HL-60 (cell line): ENCODE data around the gene EXOG.

Experiments
- DNase-seq, 2 experiments: peaks; one replicate each; pipeline ENCODE4 v3.0.0-alpha.2; 2010 to 2020; ENCODE audit warnings: low read depth in 1 of 2, low spot score in 1 of 2
- H3K27ac ChIP-seq: fragments of 250-450 bp; sonication (Bioruptor Pico); replicated peaks from 2 replicates; pipeline ENCODE4 v1.5.1; 2020; ENCODE audit warnings: mild to moderate bottlenecking, moderate library complexity
- H3K27me3 ChIP-seq: fragments of 250-450 bp; sonication (Bioruptor Pico); 2 replicates; pipeline ENCODE4 v1.5.1; 2021; ENCODE audit warnings: mild to moderate bottlenecking, moderate library complexity; ENCODE audit not compliant: insufficient read depth, poor library complexity, severe bottlenecking
- H3K4me3 ChIP-seq: replicated peaks from 2 replicates; pipeline ENCODE4 v1.5.1; 2011; ENCODE audit warnings: mild to moderate bottlenecking, control low read depth, low read length; ENCODE audit not compliant: insufficient read depth
- GABPA ChIP-seq: IDR thresholded peaks from 2 replicates; pipeline ENCODE4 v1.6.1; 2012; ENCODE audit warnings: low read depth
- POLR2AphosphoS5 ChIP-seq: IDR thresholded peaks from 2 replicates; pipeline ENCODE4 v1.6.1; 2012; ENCODE audit warnings: low read depth
- REST ChIP-seq: IDR thresholded peaks from 2 replicates; pipeline ENCODE4 v1.6.1; 2012; ENCODE audit warnings: low read depth; ENCODE audit not compliant: insufficient replicate concordance
- SPI1 ChIP-seq: IDR thresholded peaks from 2 replicates; pipeline ENCODE4 v1.6.1; 2012; ENCODE audit warnings: low read depth, mild to moderate bottlenecking, borderline replicate concordance
- TF ChIP-seq, protein P1 (sequence below): IDR thresholded peaks from one replicate; pipeline ENCODE4 v1.5.1; 2011; ENCODE audit warnings: low read length, control low read depth, inconsistent platforms; ENCODE audit not compliant: insufficient read depth

Gene EXOG

GRCh38 chr3:38459499-38460048, 36.6 kb upstream of the EXOG start:
- Histone ChIP-seq H3K27me3 (peaks cover 5% of the 10 kb centered on the region), H3K4me3 (no peak overlapping the region), H3K27ac (no peak overlapping the region)
- TF ChIP-seq, protein P1, sequence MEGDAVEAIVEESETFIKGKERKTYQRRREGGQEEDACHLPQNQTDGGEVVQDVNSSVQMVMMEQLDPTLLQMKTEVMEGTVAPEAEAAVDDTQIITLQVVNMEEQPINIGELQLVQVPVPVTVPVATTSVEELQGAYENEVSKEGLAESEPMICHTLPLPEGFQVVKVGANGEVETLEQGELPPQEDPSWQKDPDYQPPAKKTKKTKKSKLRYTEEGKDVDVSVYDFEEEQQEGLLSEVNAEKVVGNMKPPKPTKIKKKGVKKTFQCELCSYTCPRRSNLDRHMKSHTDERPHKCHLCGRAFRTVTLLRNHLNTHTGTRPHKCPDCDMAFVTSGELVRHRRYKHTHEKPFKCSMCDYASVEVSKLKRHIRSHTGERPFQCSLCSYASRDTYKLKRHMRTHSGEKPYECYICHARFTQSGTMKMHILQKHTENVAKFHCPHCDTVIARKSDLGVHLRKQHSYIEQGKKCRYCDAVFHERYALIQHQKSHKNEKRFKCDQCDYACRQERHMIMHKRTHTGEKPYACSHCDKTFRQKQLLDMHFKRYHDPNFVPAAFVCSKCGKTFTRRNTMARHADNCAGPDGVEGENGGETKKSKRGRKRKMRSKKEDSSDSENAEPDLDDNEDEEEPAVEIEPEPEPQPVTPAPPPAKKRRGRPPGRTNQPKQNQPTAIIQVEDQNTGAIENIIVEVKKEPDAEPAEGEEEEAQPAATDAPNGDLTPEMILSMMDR: no peak
- no peak for TF ChIP-seq POLR2AphosphoS5
- TF ChIP-seq GABPA: no peak
- no peak for TF ChIP-seq REST
- no peak for DNase-seq

GRCh38 chr3:38460377-38461270, 35.5 kb upstream of the EXOG start:
- Histone ChIP-seq H3K4me3 (no peak overlapping the region), H3K27me3 (no peaks in the 10 kb centered on the region), H3K27ac (no peak overlapping the region)
- no peak for DNase-seq
- TF ChIP-seq, protein P1: no peak
- TF ChIP-seq REST (no peak), GABPA (no peak), POLR2AphosphoS5 (no peak), SPI1 (no peak)

- no peak for DNase-seq
- Histone ChIP-seq H3K27me3 (no peaks in the 10 kb centered on the region), H3K4me3 (no peak overlapping the region), H3K27ac (no peak overlapping the region)
- TF ChIP-seq, protein P1: no peak
- TF ChIP-seq GABPA: no peak
- TF ChIP-seq POLR2AphosphoS5: no peak
- no peak for TF ChIP-seq REST
- no peak for TF ChIP-seq SPI1
Observed at GRCh38 chr3:38465588-38466154, 30.5 kb upstream of the EXOG start.
